ENCODE results near the gene ACVR2B. TPM values are rescaled to one million over a fixed set of nuclear protein-coding genes. Genes with fewer than 3 reads are reported as not detected.

The ACVR2B gene
- total RNA-seq, 1 experiment from 2014 or later = 1.4 TPM

GRCh38 chr3:38477839-38478450, 24.3 kb downstream of the ACVR2B start:
- in situ Hi-C loops (cut with HindIII; ENCODE audit: low pct_unique_long_range_greater_than_20kb, low sequenced_read_pairs) = no loop called here
- no peak for DNase-seq (ENCODE audit: low read depth)

DNA sequence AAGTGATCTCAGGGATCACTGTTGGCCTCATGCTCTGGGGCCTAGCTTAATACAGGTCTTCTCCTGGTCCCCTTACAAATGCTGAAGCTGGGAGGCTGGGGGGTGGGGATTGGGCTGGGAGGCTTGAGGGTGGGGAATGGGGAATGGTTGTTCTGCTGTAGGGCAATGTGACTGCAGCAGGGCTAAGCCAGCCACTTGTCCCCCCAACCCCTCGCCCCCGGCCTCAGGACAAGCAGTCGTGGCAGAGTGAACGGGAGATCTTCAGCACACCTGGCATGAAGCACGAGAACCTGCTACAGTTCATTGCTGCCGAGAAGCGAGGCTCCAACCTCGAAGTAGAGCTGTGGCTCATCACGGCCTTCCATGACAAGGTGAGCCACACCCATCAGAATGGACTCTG, 25.2 kb downstream of the ACVR2B start:
- in situ Hi-C loops (cut with HindIII; ENCODE audit: low pct_unique_long_range_greater_than_20kb, low sequenced_read_pairs) = no loop called here
- DNase-seq (ENCODE audit: low read depth) = no peak

DNA sequence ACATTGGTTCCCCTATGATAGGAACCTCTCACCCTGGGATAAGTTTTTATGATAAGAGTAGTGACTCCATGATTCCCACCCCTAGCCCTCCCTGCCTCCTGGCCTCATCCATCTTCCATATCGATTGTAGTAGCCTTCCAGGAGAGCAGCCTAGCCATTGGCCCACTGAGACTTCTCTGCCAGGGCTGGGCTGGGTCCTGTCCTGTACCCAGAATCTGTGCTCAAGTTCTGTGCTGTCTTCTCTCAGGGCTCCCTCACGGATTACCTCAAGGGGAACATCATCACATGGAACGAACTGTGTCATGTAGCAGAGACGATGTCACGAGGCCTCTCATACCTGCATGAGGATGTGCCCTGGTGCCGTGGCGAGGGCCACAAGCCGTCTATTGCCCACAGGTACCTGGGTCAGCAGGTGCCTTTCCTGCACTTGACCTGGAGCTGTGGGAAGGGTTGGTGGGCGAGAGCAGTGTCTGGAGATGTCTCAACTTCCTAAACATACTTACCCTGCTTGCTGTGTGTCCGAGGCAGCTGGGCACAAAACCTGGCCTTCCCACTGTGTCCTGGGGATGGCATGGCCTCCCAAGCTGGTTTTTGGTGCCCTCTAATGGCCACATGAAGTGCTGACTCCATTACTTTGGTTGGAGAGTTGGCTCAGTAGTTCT, 25.9 kb downstream of the ACVR2B start:
- DNase-seq (ENCODE audit: low read depth) = peak; percentile 28
- in situ Hi-C loops (cut with HindIII; ENCODE audit: low pct_unique_long_range_greater_than_20kb, low sequenced_read_pairs) = no loop called here

GRCh38 chr3:38480093-38480445, 26.4 kb downstream of the ACVR2B start:
- DNase-seq (ENCODE audit: low read depth) = no peak
- in situ Hi-C loops (cut with HindIII; ENCODE audit: low pct_unique_long_range_greater_than_20kb, low sequenced_read_pairs) = no loop called here

GRCh38 chr3:38480930-38481329, 27.2 kb downstream of the ACVR2B start:
- no peak for DNase-seq (ENCODE audit: low read depth)
- in situ Hi-C loops (cut with HindIII; ENCODE audit: low pct_unique_long_range_greater_than_20kb, low sequenced_read_pairs) = no loop called here

- in situ Hi-C loops (cut with HindIII; ENCODE audit: low pct_unique_long_range_greater_than_20kb, low sequenced_read_pairs) = no loop called here
- DNase-seq (ENCODE audit: low read depth) = no peak
Observed at GRCh38 chr3:38482951-38483350, 29.3 kb downstream of the ACVR2B start.

GRCh38 chr3:38487323-38487722, 33.6 kb downstream of the ACVR2B start:
- no peak for DNase-seq (ENCODE audit: low read depth)
- in situ Hi-C loops (cut with HindIII; ENCODE audit: low pct_unique_long_range_greater_than_20kb, low sequenced_read_pairs) = no loop called here

DNA sequence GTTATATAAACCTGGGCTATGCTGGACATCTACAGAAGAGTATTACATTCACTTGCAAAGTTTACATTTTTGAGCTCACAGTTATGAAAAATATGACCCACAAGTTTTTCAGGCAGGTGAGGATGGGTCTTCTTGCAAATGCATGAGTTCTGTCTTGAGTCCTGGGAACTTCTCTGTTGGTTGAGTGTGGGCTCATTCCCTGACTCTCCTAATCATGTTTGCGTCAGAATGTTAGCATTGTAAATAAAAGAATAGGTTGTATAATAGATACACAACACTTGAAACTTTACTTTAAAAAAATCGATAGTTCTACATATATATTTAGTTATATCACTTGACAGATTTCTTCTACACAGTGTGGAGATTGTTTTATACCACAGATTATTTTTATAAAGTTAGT, 35.3 kb downstream of the ACVR2B start:
- in situ Hi-C loops (cut with HindIII; ENCODE audit: low pct_unique_long_range_greater_than_20kb, low sequenced_read_pairs) = no loop called here

GRCh38 chr3:38489766-38490165, 36.1 kb downstream of the ACVR2B start:
- DNase-seq (ENCODE audit: low read depth) = no peak
- in situ Hi-C loops (cut with HindIII; ENCODE audit: low pct_unique_long_range_greater_than_20kb, low sequenced_read_pairs) = no loop called here

More for the DNA sequence above, 35.3 kb downstream of the ACVR2B start:
- DNase-seq (ENCODE audit: low read depth) = no peak

DNA sequence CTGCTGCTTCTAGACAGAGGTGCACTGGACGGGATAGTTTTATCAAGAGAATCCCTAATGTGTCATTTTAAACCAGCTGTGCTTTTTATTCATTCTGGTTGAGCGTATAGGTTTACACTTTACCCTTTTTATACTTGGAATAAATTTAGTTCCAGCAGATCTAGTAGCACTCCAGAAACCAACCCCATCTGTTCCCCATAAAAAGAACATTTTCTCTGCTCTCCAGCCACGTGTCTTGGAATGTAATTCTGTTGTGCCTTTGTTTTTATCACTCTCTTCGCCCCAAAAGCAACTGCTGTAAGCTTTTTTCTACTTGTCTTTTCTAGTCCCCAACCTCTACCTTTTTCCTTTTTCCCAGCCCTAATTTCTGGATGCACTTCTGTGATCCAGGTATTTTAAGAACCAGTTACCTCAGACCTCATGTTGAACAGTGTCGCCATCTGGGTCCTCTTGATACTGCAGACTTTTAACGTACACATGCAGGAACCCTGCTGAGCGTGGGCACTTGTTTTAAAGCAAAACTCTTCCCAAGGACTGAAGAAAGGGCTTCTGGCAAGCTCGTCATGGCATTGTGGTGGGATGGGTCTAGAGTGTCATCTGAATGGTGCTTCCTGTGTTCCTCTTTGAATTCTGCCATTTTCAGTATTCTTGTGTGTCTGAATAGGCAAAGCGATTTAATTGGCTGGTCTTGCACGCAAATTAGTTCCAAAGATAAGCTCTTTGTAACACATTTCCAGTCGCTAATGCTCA, 36.8 kb downstream of the ACVR2B start:
- in situ Hi-C loops (cut with HindIII; ENCODE audit: low pct_unique_long_range_greater_than_20kb, low sequenced_read_pairs) = no loop called here
- no peak for DNase-seq (ENCODE audit: low read depth)

DNA sequence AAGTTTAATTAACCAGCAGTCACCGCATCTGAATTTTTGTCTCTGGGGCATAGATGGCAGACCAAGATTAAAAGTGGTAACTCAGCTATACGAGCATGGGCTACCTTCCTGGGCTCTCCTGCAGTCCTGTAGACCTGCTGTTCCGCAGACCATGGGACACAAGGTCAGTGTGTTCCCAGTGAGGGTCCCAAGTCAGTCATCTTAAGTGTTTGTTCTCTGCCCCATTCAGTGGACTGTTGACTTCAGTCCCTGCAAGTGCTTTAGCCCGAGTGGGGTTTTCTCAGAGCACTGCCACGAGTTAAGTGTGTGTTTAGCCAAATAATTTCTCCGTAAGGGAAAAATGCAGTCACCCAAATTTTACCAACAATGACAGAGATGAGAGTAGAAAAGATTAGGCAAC, 37.5 kb downstream of the ACVR2B start:
- DNase-seq (ENCODE audit: low read depth) = no peak
- in situ Hi-C loops (cut with HindIII; ENCODE audit: low pct_unique_long_range_greater_than_20kb, low sequenced_read_pairs) = no loop called here

DNA sequence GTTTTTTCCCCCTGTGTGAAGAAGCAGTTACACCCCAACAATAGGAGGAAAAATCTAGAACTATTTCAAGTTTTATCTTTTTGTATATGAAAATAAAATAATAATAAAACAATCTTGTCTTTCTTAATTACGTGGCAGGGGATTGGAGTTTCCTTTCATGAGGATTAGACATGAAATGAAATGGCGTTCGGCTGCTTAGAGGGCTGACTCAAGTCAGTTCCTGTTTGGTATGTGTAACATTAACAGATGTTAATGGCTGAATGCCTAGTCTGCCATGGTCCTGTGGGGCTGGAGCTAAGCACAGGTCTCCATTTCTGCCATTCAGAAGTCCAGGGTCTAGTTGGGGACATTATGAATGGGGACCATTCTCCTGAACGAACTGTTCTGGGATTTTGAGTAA, 39.3 kb downstream of the ACVR2B start:
- no peak for DNase-seq (ENCODE audit: low read depth)
- in situ Hi-C loops (cut with HindIII; ENCODE audit: low pct_unique_long_range_greater_than_20kb, low sequenced_read_pairs) = no loop called here

DNA sequence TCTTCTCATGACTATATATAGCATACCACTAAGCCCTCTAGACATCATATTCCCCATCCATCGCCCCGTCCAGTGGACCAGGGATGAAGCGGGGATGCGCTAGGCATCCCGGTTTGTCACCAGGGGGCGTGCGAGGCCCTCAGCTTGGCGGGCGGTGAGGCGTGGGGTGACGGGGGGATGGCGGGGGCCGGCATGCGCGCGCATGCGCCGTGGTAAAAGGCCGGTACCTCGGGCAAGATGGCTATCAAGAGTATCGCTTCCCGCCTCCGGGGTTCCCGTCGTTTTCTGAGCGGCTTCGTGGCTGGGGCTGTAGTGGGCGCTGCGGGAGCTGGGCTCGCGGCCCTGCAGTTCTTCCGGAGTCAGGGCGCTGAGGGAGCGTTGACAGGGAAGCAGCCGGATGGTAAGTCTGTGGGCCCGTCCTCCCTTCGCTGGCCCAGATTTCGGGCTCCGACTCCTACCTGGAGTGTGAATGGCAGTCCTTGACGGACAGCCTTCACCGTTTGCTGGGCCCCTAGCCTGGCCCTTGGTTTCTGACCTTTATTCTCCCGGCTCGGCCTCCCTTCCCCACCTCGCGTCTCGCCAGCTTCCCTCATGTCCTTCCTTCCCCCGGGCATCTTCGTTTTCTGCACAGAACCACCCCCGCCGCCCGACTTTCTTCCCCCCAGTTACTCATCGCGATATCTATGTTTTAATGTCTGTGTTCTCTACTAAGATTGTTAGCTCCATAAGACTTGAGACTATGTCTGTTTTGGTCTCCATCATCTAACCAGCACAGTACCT, 42.6 kb downstream of the ACVR2B start, which contains the start of gene EXOG:
EXOG (plus strand) TSS at position 210 of the 780 bp plus-strand sequence; CDS start at position 238, 28 bp downstream.
- in situ Hi-C loops (cut with HindIII; ENCODE audit: low pct_unique_long_range_greater_than_20kb, low sequenced_read_pairs) = no loop called here
- DNase-seq (ENCODE audit: low read depth) = peak; percentile 74

- no peak for DNase-seq (ENCODE audit: low read depth)
- in situ Hi-C loops (cut with HindIII; ENCODE audit: low pct_unique_long_range_greater_than_20kb, low sequenced_read_pairs) = no loop called here
Observed at GRCh38 chr3:38497031-38497430, 43.3 kb downstream of the ACVR2B start.

DNA sequence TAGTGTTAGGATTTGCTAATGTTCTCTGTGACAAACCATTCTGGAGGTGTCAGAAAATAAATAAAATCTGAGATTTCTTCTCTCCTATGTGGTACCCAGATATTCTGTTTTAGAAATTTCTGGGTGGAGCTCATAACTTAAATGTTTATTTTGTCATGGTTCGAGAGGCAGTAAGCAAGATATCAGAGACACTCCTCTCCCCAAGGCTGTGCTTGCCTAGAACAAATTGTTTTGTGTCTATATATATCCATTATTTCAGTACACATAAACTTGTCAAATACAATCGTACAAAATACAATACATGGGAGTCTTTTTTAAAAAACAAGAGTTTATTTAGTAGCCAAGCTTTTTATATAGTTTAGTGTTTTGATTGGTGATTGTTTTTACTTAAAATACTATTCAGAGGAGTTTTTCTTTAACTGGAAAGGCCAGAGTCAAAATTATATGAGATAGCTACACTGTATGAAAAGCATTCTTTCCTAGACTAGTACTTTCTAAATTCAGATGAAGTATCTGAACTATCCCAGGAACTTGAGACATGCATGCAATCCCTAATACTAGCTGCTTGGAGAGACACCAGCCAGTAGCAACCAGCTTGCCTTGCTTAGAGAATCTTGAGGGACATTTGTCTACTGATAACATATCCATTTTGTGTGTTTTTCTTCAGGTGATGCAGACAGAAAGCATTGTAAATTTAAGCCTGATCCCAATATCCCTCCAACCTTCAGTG, 47.2 kb downstream of the ACVR2B start:
- in situ Hi-C loops (cut with HindIII; ENCODE audit: low pct_unique_long_range_greater_than_20kb, low sequenced_read_pairs) = no loop called here
- no peak for DNase-seq (ENCODE audit: low read depth)

GRCh38 chr3:38507120-38507519, 53.4 kb downstream of the ACVR2B start:
- in situ Hi-C loops (cut with HindIII; ENCODE audit: low pct_unique_long_range_greater_than_20kb, low sequenced_read_pairs) = no loop called here
- no peak for DNase-seq (ENCODE audit: low read depth)

GRCh38 chr3:38509732-38510131, 56.0 kb downstream of the ACVR2B start:
- DNase-seq (ENCODE audit: low read depth) = no peak
- in situ Hi-C loops (cut with HindIII; ENCODE audit: low pct_unique_long_range_greater_than_20kb, low sequenced_read_pairs) = no loop called here

DNA sequence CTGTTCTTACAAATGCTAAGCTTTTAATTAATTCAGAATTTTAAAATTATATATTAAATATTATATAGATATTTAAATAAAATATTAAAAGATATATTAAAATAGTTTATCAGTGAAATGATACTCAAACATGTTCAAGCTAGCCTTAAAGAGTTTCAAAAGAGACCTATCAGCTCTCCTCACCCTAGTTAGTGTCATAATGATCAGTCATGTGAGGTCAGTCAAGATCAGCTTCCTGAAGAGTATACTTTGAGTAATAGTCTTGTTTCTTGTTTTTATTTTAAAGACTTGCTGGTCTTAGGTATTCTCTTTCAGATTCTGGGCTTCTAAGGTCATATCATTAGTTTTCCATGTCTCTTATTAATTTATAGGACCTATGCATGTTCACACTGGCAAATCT, 56.9 kb downstream of the ACVR2B start:
- no peak for DNase-seq (ENCODE audit: low read depth)
- in situ Hi-C loops (cut with HindIII; ENCODE audit: low pct_unique_long_range_greater_than_20kb, low sequenced_read_pairs) = no loop called here

All from Caki2 (cell line).